ENCODE results near the gene AUTS2.

GRCh38 chr7:70098905-70099672, 500.8 kb downstream of the AUTS2 start:
- no peak for TF ChIP-seq POLR2A (IDR thresholded peaks at IDR 0.05)
- no peak for TF ChIP-seq CTCF (IDR thresholded peaks at IDR 0.05)

All from thyroid gland (tissue), 4 donors.